ENCODE results near the gene GLRX3. TPM values are rescaled to one million over a fixed set of nuclear protein-coding genes. Genes with fewer than 3 reads are reported as not detected.

The GLRX3 gene
- total RNA-seq, 1 donor from 2014 or later, result 137 TPM

GRCh38 chr10:130194194-130194990 lies 58.2 kb downstream of the GLRX3 start:
- no peak overlapping the region for H3K9ac ChIP-seq (ENCODE audit: low read length)
- DNase-seq (ENCODE audit: low read depth), result no peak
- Mint-ChIP-seq H3K4me1 (ENCODE audit: low read depth, unreplicated experiment) (peaks cover 5% of the 10 kb centered on the region), H3K27me3 (ENCODE audit: low read depth, unreplicated experiment) (no peaks in the 10 kb centered on the region), H3K9me3 (ENCODE audit: unreplicated experiment) (no peaks in the 10 kb centered on the region), H3K36me3 (ENCODE audit: low read depth, unreplicated experiment) (peaks cover 13% of the 10 kb centered on the region), H3K4me3 (ENCODE audit: unreplicated experiment) (no peak overlapping the region), H3K27ac (ENCODE audit: unreplicated experiment) (no peak overlapping the region)
- no peaks in the 10 kb centered on the region for H3K79me2 ChIP-seq (ENCODE audit: insufficient read depth, low read length)
- no peaks in the 10 kb centered on the region for H4K20me1 ChIP-seq (ENCODE audit: insufficient read depth, low read length)
- no peaks in the 10 kb centered on the region for H3K9me3 ChIP-seq (ENCODE audit: insufficient read depth, low read depth, low read length)
- no peak overlapping the region for H3K4me2 ChIP-seq (ENCODE audit: low read length)
- H3K4me3 ChIP-seq (ENCODE audit: insufficient read depth, low read depth, low read length), result no peak overlapping the region
- H2AFZ ChIP-seq (ENCODE audit: low read depth, low read length), result no peak overlapping the region
- H3K27me3 ChIP-seq (ENCODE audit: insufficient read depth, low read length), result no peaks in the 10 kb centered on the region
- no peaks in the 10 kb centered on the region for H3K4me1 ChIP-seq (ENCODE audit: insufficient read depth, low read length)
- no peak for FAIRE-seq
- H3K27ac ChIP-seq (ENCODE audit: low read depth, low read length), result no peak overlapping the region
- TF ChIP-seq CTCF (IDR thresholded peaks at IDR 0.05; ENCODE audit: insufficient read depth, low read depth, low read length) (no peak), EZH2 (IDR thresholded peaks at IDR 0.05; ENCODE audit: insufficient read depth, low read length) (no peak)
- H3K36me3 ChIP-seq (ENCODE audit: insufficient read depth, low read length), result no peaks in the 10 kb centered on the region

GRCh38 chr10:130194991-130195645 lies 58.9 kb downstream of the GLRX3 start:
- Histone ChIP-seq H3K4me1 (ENCODE audit: insufficient read depth, low read length) (no peaks in the 10 kb centered on the region), H3K27me3 (ENCODE audit: insufficient read depth, low read length) (no peaks in the 10 kb centered on the region), H2AFZ (ENCODE audit: low read depth, low read length) (no peak overlapping the region), H3K27ac (ENCODE audit: low read depth, low read length) (no peak overlapping the region), H3K9ac (ENCODE audit: low read length) (no peak overlapping the region), H3K4me3 (ENCODE audit: insufficient read depth, low read depth, low read length) (no peak overlapping the region), H3K4me2 (ENCODE audit: low read length) (no peak overlapping the region), H3K36me3 (ENCODE audit: insufficient read depth, low read length) (no peaks in the 10 kb centered on the region), H3K9me3 (ENCODE audit: insufficient read depth, low read depth, low read length) (no peaks in the 10 kb centered on the region), H3K79me2 (ENCODE audit: insufficient read depth, low read length) (no peaks in the 10 kb centered on the region), H4K20me1 (ENCODE audit: insufficient read depth, low read length) (no peaks in the 10 kb centered on the region)
- Mint-ChIP-seq H3K36me3 (ENCODE audit: low read depth, unreplicated experiment) (peaks cover 13% of the 10 kb centered on the region), H3K4me3 (ENCODE audit: unreplicated experiment) (no peak overlapping the region), H3K9me3 (ENCODE audit: unreplicated experiment) (no peaks in the 10 kb centered on the region), H3K4me1 (ENCODE audit: low read depth, unreplicated experiment) (peaks cover 5% of the 10 kb centered on the region), H3K27ac (ENCODE audit: unreplicated experiment) (no peak overlapping the region), H3K27me3 (ENCODE audit: low read depth, unreplicated experiment) (peaks cover 4% of the 10 kb centered on the region)
- DNase-seq (ENCODE audit: low read depth), result no peak
- TF ChIP-seq CTCF (IDR thresholded peaks at IDR 0.05; ENCODE audit: insufficient read depth, low read depth, low read length), result no peak
- no peak for TF ChIP-seq EZH2 (IDR thresholded peaks at IDR 0.05; ENCODE audit: insufficient read depth, low read length)
- no peak for FAIRE-seq

Measured in astrocyte (in vitro differentiated cells and primary cell).